Esophagus muscularis mucosa (tissue), 4 donors: ENCODE data around the gene CTNNA2. TPM values are rescaled to one million over a fixed set of nuclear protein-coding genes. Genes with fewer than 3 reads are reported as not detected.
A peak's percentile ranks its signal among the peaks of the same experiment; 100 is the strongest.

Experiments used
- DNase-seq: peaks from one replicate; pipeline ENCODE4 v3.0.0-alpha.2; 2017; ENCODE audit errors: extremely low spot score
- H3K27ac ChIP-seq, 4 donors: fragments of 200-600 bp; sonication (generic); replicated peaks in 1 of 4; 1 replicate in 3 of 4; 2 replicates in 1 of 4; pipeline ENCODE4 v1.5.1; 2016 to 2019; ENCODE audit warnings: mild to moderate bottlenecking in 1 of 4
- H3K27me3 ChIP-seq, 4 donors: fragments of 200-600 bp; sonication (generic); one replicate each; pipeline versions ENCODE4 v1.5.1 to v1.6.0; 2016 to 2019
- H3K36me3 ChIP-seq, 4 donors: fragments of 200-600 bp; sonication (generic); one replicate each; pipeline ENCODE4 v1.5.1; 2016 to 2019
- H3K4me1 ChIP-seq, 4 donors: fragments of 200-600 bp; sonication (generic); one replicate each; pipeline ENCODE4 v1.5.1; 2016 to 2019
- H3K4me3 ChIP-seq, 4 donors: fragments of 200-600 bp; sonication (generic); 1 replicate in 2 of 4; 2 replicates in 2 of 4; pipeline ENCODE4 v1.5.1; 2016 to 2019; ENCODE audit warnings: mild to moderate bottlenecking in 4 of 4, moderate library complexity in 1 of 4
- H3K9me3 ChIP-seq, 4 donors: fragments of 200-600 bp; sonication (generic); 1 replicate in 3 of 4; 2 replicates in 1 of 4; pipeline ENCODE4 v1.5.1; 2016 to 2019
- EP300 ChIP-seq: sonication (generic); formaldehyde crosslinking; IDR thresholded peaks from one replicate; pipeline ENCODE4 v1.6.1; 2017; ENCODE audit warnings: antibody characterized with exemption
- POLR2A ChIP-seq: fragments of 450-650 bp; IDR thresholded peaks from one replicate; pipeline ENCODE4 v1.6.1; 2017; ENCODE audit warnings: antibody characterized with exemption, moderate library complexity, mild to moderate bottlenecking, low read depth
- POLR2AphosphoS5 ChIP-seq, 2 donors: sonication (generic); formaldehyde crosslinking; IDR thresholded peaks; one replicate each; pipeline ENCODE4 v1.6.1; 2017; ENCODE audit warnings: antibody characterized with exemption in 2 of 2
- WGBS: methylation state at CpG from one replicate; pipeline ENCODE4 v1.1.5; 2018; 5-methylcytosine and 5-hydroxymethylcytosine counted together
- intact Hi-C: fragments of 100-400 bp; cut with DNase I; formaldehyde crosslinking; loops from one replicate; pipeline ENCODE4 v1.15.1; 2023
- total RNA-seq, 4 donors: library from RNA; depleted of rRNA; stranded (reverse); fragments of >200 nt; gene quantifications; one replicate each; pipeline versions ENCODE4 v1.1.0 to v1.2.1, GENCODE V29; 2016
- TF ChIP-seq, protein P1 (sequence below), 3 experiments: fragments of 200-600 bp in 2 of 3; fragments of 450-650 bp in 1 of 3; sonication (generic) in 2 of 3; IDR thresholded peaks; one replicate each; pipeline ENCODE4 v1.5.1; 2017 to 2019; ENCODE audit warnings: antibody characterized with exemption in 3 of 3, mild to moderate bottlenecking in 2 of 3, moderate library complexity in 1 of 3

The CTNNA2 gene
- total RNA-seq, 4 donors from 2014 or later, result 0.42 to 2.5 (median 1.1) TPM

DNA sequence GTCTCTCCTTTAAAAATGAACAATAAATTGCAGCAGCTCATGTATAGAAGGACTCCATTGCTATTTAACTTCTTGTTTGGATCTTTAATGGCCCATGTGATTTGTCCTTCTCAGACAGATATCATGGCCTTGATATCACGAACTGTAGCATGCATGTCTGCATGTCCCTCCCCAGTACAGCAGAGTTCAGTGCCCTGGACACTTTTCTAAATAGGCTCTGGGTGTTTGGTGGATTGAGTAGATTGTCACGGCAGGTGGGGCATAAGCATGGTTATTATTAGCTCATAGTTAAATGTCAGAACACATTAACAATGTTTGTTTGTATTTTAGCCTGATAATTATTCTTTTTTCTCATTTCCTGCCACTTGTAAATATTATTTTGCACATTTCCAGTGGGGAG is 673.4 kb downstream of the CTNNA2 start:
- DNase-seq, result peak; percentile 21
- Histone ChIP-seq H3K36me3 (no peaks in the 10 kb centered on the region), H3K4me3 (no peak overlapping the region), H3K27me3 (no peaks in the 10 kb centered on the region), H3K9me3 (peaks cover 0 to under 1% (median 0%) of the 10 kb centered on the region in 4 donors), H3K4me1 (no peaks in the 10 kb centered on the region), H3K27ac (no peak overlapping the region)
- intact Hi-C loops, result no loop called here
- 68% methylated on average over 2 of the region's 2 CpGs for WGBS
- TF ChIP-seq POLR2AphosphoS5 (IDR thresholded peaks at IDR 0.05) (no peak), POLR2A (no peak), EP300 (no peak)
- TF ChIP-seq, protein P1, sequence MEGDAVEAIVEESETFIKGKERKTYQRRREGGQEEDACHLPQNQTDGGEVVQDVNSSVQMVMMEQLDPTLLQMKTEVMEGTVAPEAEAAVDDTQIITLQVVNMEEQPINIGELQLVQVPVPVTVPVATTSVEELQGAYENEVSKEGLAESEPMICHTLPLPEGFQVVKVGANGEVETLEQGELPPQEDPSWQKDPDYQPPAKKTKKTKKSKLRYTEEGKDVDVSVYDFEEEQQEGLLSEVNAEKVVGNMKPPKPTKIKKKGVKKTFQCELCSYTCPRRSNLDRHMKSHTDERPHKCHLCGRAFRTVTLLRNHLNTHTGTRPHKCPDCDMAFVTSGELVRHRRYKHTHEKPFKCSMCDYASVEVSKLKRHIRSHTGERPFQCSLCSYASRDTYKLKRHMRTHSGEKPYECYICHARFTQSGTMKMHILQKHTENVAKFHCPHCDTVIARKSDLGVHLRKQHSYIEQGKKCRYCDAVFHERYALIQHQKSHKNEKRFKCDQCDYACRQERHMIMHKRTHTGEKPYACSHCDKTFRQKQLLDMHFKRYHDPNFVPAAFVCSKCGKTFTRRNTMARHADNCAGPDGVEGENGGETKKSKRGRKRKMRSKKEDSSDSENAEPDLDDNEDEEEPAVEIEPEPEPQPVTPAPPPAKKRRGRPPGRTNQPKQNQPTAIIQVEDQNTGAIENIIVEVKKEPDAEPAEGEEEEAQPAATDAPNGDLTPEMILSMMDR (IDR thresholded peaks at IDR 0.05), result no peak

DNA sequence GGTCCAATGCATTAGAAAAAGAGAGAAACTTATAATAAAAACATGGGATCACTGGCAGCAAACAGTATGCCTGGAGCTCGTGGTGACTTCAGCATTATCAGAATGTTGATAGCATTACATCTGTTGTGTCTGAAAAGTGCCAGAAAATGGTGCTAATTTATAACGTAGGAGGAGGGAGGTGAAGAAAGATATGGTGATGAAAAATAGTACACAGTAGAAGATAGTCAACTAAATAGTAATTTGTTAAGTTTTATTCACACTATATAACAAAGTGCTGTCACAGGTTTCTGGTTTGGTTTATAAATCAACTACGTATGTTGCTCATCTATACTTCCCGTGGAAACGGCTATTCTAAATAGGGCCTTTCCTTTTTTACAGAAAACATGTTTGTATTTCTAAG is 674.3 kb downstream of the CTNNA2 start:
- no peaks in the 10 kb centered on the region for H3K4me1 ChIP-seq
- DNase-seq, result peak; percentile 26
- H3K27me3 ChIP-seq, result no peaks in the 10 kb centered on the region
- no peak overlapping the region for H3K4me3 ChIP-seq
- WGBS, result 54% methylated on average over 5 of the region's 5 CpGs
- no peak overlapping the region for H3K27ac ChIP-seq
- H3K36me3 ChIP-seq, result no peaks in the 10 kb centered on the region
- no peaks in the 10 kb centered on the region for H3K9me3 ChIP-seq
- intact Hi-C loops, result no loop called here
- TF ChIP-seq POLR2AphosphoS5 (IDR thresholded peaks at IDR 0.05), result no peak
- no peak for TF ChIP-seq EP300
- no peak for TF ChIP-seq POLR2A
- TF ChIP-seq, protein P1 (IDR thresholded peaks at IDR 0.05), result no peak

DNA sequence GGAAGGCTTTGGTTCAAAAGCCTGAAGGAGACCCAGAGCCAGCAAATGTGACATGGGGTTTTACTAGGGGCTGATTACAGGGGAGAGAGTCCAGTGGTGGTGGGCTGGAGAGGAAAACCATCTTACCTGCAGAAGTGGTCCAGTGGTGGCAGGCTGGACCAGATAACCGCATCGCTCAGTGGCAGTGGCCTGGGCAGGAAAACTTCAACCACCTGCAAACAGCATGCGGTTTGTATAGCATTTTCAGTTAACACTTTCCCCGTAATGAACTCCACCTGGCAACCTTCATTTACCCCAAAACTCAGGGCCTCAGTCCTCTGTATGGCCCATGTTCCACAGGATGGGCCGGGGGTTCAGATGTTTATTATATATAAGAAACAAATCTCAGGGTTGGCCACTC is 677.3 kb downstream of the CTNNA2 start:
- no peaks in the 10 kb centered on the region for H3K27me3 ChIP-seq
- H3K27ac ChIP-seq, result no peak overlapping the region
- no peak overlapping the region for H3K4me3 ChIP-seq
- intact Hi-C loops, result no loop called here
- no peak for TF ChIP-seq EP300
- no peak for TF ChIP-seq POLR2A
- TF ChIP-seq, protein P1 (IDR thresholded peaks at IDR 0.05), result no peak
- no peak for TF ChIP-seq POLR2AphosphoS5 (IDR thresholded peaks at IDR 0.05)
- WGBS, result 90% methylated on average over 5 of the region's 5 CpGs
- no peaks in the 10 kb centered on the region for H3K9me3 ChIP-seq
- no peaks in the 10 kb centered on the region for H3K36me3 ChIP-seq
- peak; percentile 24 for DNase-seq
- H3K4me1 ChIP-seq, result no peaks in the 10 kb centered on the region

DNA sequence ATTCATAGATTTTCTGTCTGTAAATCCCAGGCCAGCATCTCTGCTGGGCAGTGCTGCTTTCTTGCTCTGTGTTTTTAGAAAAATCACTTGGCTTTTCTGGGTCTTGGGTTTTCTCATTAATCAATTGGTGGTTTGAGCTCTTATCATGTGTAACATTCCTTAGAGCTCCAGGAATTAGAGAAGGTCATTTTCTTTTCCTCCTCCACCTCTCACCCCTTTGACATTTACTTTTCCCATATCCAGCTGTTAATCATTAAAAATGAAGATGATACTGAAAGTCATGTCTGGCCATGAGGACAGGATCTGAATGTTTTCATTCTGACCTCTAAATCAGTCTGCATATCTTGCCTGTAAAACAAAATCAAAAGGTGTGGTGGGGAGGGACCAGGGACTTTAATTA is 680.7 kb downstream of the CTNNA2 start:
- no peak for TF ChIP-seq POLR2A
- no peak for TF ChIP-seq POLR2AphosphoS5 (IDR thresholded peaks at IDR 0.05)
- TF ChIP-seq, protein P1 (IDR thresholded peaks at IDR 0.05), result no peak
- no peak for TF ChIP-seq EP300

DNA sequence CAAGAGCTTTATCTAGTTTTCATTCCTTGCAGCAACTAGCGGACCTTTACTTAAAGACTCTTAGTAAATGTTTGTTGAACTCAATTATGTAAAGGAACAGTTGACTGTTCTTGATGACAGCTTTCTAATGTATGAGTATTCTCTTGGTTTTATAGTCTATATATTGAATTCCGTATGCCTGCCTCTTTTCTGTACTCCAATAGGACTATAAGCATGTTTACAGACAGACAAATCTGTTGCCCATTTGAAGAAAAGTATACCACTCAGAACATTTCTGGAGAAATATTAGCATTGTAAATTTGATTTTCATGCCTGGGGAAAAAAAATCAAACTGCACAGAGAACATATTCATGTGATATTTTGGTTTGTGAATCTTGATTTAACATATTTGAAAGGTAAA is 682.2 kb downstream of the CTNNA2 start:
- 53% methylated on average over 2 of the region's 2 CpGs for WGBS
- H3K27me3 ChIP-seq, result no peaks in the 10 kb centered on the region
- no peaks in the 10 kb centered on the region for H3K9me3 ChIP-seq
- intact Hi-C loops, result no loop called here
- H3K36me3 ChIP-seq, result no peaks in the 10 kb centered on the region
- no peaks in the 10 kb centered on the region for H3K4me1 ChIP-seq
- TF ChIP-seq EP300, result no peak
- no peak for TF ChIP-seq POLR2AphosphoS5 (IDR thresholded peaks at IDR 0.05)
- TF ChIP-seq POLR2A, result no peak
- TF ChIP-seq, protein P1 (IDR thresholded peaks at IDR 0.05), result no peak
- no peak for DNase-seq
- H3K27ac ChIP-seq, result no peak overlapping the region
- no peak overlapping the region for H3K4me3 ChIP-seq

More for the DNA sequence above, 680.7 kb downstream of the CTNNA2 start:
- intact Hi-C loops, result no loop called here
- no peak overlapping the region for H3K4me3 ChIP-seq
- H3K9me3 ChIP-seq, result no peaks in the 10 kb centered on the region
- H3K27ac ChIP-seq, result no peak overlapping the region
- no peak for DNase-seq
- H3K27me3 ChIP-seq, result no peaks in the 10 kb centered on the region
- no peaks in the 10 kb centered on the region for H3K4me1 ChIP-seq
- no peaks in the 10 kb centered on the region for H3K36me3 ChIP-seq
